GM21619 (cell line): ENCODE results near the gene EMC10.
"Not testable (repeated sequence)": the region's sequence is repeated elsewhere in the genome, so short reads cannot be mapped to it uniquely, and the experiment has no call there.

Source experiments
- ATAC-seq: cut with Tn5 transposase; IDR thresholded peaks from one replicate; pipeline ENCODE4 v1.9.1; 2021; ENCODE audit not compliant: unreplicated experiment

EMC10 gene

GRCh38 chr19:50450369-50451222 is 25.7 kb upstream of the EMC10 start:
- ATAC-seq: no peak

GRCh38 chr19:50451223-50451534 is 25.1 kb upstream of the EMC10 start:
- ATAC-seq: no peak

GRCh38 chr19:50453243-50453642 is 23.1 kb upstream of the EMC10 start:
- no peak for ATAC-seq

GRCh38 chr19:50455992-50456391 is 20.3 kb upstream of the EMC10 start:
- no peak for ATAC-seq

GRCh38 chr19:50457300-50457699 is 19.0 kb upstream of the EMC10 start:
- no peak for ATAC-seq

GRCh38 chr19:50458396-50459066 is 17.8 kb upstream of the EMC10 start:
- ATAC-seq: no peak

- ATAC-seq: no peak
Measured at GRCh38 chr19:50459067-50459456, 17.2 kb upstream of the EMC10 start.

- ATAC-seq: no peak
Measured at GRCh38 chr19:50459638-50460037, 16.7 kb upstream of the EMC10 start.

GRCh38 chr19:50460161-50460765 is 16.0 kb upstream of the EMC10 start:
- peak; percentile 61 for ATAC-seq

- ATAC-seq: peak; percentile 55
Measured at GRCh38 chr19:50461066-50461875, 15.0 kb upstream of the EMC10 start.

GRCh38 chr19:50462970-50463369 is 13.3 kb upstream of the EMC10 start:
- ATAC-seq: no peak

- ATAC-seq: no peak
Measured at GRCh38 chr19:50464348-50464747, 12.0 kb upstream of the EMC10 start.

GRCh38 chr19:50465000-50465399 is 11.3 kb upstream of the EMC10 start:
- ATAC-seq: no peak

- ATAC-seq: no peak
Measured at GRCh38 chr19:50465986-50466705, 10.2 kb upstream of the EMC10 start.

GRCh38 chr19:50466706-50467039 is 9.6 kb upstream of the EMC10 start:
- ATAC-seq: no peak

GRCh38 chr19:50467566-50467965 is 8.7 kb upstream of the EMC10 start:
- ATAC-seq: no peak

- no peak for ATAC-seq
Measured at GRCh38 chr19:50468818-50469217, 7.5 kb upstream of the EMC10 start.

- not testable (repeated sequence) for ATAC-seq
Measured at GRCh38 chr19:50473336-50473735, 3.0 kb upstream of the EMC10 start.

GRCh38 chr19:50475101-50475568 is 1.2 kb upstream of the EMC10 start:
- ATAC-seq: no peak

GRCh38 chr19:50475736-50476223 is 527 bp upstream of the EMC10 start:
- ATAC-seq: peak; percentile 11

GRCh38 chr19:50476907-50477238 is 566 bp downstream of the EMC10 start:
- no peak for ATAC-seq
